Right ventricle myocardium inferior (tissue), 1 donor: Measurements from ENCODE around the gene SUSD4. TPM values are rescaled to one million over a fixed set of nuclear protein-coding genes. Genes with fewer than 3 reads are reported as not detected.

Experiments
- ATAC-seq: fragments of 200-7000 bp; cut with Tn5 transposase; one replicate; pipeline ENCODE4 v1.9.1; 2020; ENCODE audit warnings: mild to moderate bottlenecking, moderate library complexity
- DNase-seq: peaks from one replicate; pipeline ENCODE4 v3.0.0; 2021; ENCODE audit errors: missing footprints
- intact Hi-C: fragments of 100-400 bp; cut with DNase I; formaldehyde crosslinking; loops from one replicate; pipeline ENCODE4 v1.11.0; 2022
- total RNA-seq: library from RNA; stranded (reverse); fragmentation: NEBNext Ultra II Directional; extraction: Animal tissue kit (Norgen Biotek cat#: 25700); gene quantifications from one replicate; pipeline ENCODE4 v1.2.1, GENCODE V29; 2021
- donor health status: DM: no; HTN: yes; CAD: no; lungs with severe emphysema.

SUSD4 gene
- total RNA-seq, 1 donor from 2014 or later: 8.7 TPM

GRCh38 chr1:223337174-223337869, 26.7 kb downstream of the SUSD4 start:
- intact Hi-C loops: no loop called here
- DNase-seq: no peak
- no peak for ATAC-seq

GRCh38 chr1:223334156-223334555, 29.8 kb downstream of the SUSD4 start:
- no peak for DNase-seq
- intact Hi-C loops: no loop called here
- no peak for ATAC-seq

- intact Hi-C loops: no loop called here
Measured at GRCh38 chr1:223332997-223333396, 31.0 kb downstream of the SUSD4 start.

GRCh38 chr1:223331929-223332328, 32.0 kb downstream of the SUSD4 start:
- no peak for DNase-seq
- ATAC-seq: no peak
- intact Hi-C loops: no loop called here

More at GRCh38 chr1:223332997-223333396, 31.0 kb downstream of the SUSD4 start:
- ATAC-seq (no peak), DNase-seq (no peak)

GRCh38 chr1:223331301-223331700, 32.7 kb downstream of the SUSD4 start:
- no peak for DNase-seq
- intact Hi-C loops: no loop called here
- ATAC-seq: no peak

GRCh38 chr1:223330466-223330865, 33.5 kb downstream of the SUSD4 start:
- ATAC-seq (no peak), DNase-seq (no peak)
- intact Hi-C loops: no loop called here

GRCh38 chr1:223329664-223330415, 34.1 kb downstream of the SUSD4 start:
- intact Hi-C loops: no loop called here
- ATAC-seq (no peak), DNase-seq (no peak)

- DNase-seq: no peak
- ATAC-seq: no peak
- intact Hi-C loops: no loop called here
Measured at GRCh38 chr1:223329252-223329651, 34.7 kb downstream of the SUSD4 start.

GRCh38 chr1:223328566-223328965, 35.4 kb downstream of the SUSD4 start:
- ATAC-seq (no peak), DNase-seq (no peak)
- intact Hi-C loops: no loop called here

GRCh38 chr1:223326776-223327175, 37.2 kb downstream of the SUSD4 start:
- no peak for ATAC-seq
- intact Hi-C loops: no loop called here
- DNase-seq: no peak

GRCh38 chr1:223323491-223324484, 40.2 kb downstream of the SUSD4 start:
- intact Hi-C loops: no loop called here
- ATAC-seq: no peak
- no peak for DNase-seq

- ATAC-seq (no peak), DNase-seq (no peak)
- intact Hi-C loops: no loop called here
Measured at GRCh38 chr1:223322868-223323267, 41.1 kb downstream of the SUSD4 start.

GRCh38 chr1:223320959-223321358, 43.0 kb downstream of the SUSD4 start:
- ATAC-seq (no peak), DNase-seq (no peak)
- intact Hi-C loops: no loop called here

GRCh38 chr1:223319905-223320580, 43.9 kb downstream of the SUSD4 start:
- no peak for ATAC-seq
- intact Hi-C loops: no loop called here
- no peak for DNase-seq

GRCh38 chr1:223319398-223319797, 44.6 kb downstream of the SUSD4 start:
- intact Hi-C loops: no loop called here
- no peak for ATAC-seq
- DNase-seq: no peak

- no peak for DNase-seq
- intact Hi-C loops: no loop called here
- no peak for ATAC-seq
Measured at GRCh38 chr1:223316082-223316481, 47.9 kb downstream of the SUSD4 start.

GRCh38 chr1:223315665-223316064, 48.3 kb downstream of the SUSD4 start:
- intact Hi-C loops: no loop called here
- ATAC-seq: no peak
- no peak for DNase-seq

- no peak for DNase-seq
- ATAC-seq: no peak
Measured at GRCh38 chr1:223313415-223313754, 50.6 kb downstream of the SUSD4 start.

More at GRCh38 chr1:223313415-223313754, 50.6 kb downstream of the SUSD4 start:
- intact Hi-C loops: no loop called here
